22Rv1 (cell line): ENCODE measurements around the gene PGAM1.
A peak's percentile ranks its signal among the peaks of the same experiment; 100 is the strongest.
"Not testable (repeated sequence)": the region's sequence is repeated elsewhere in the genome, so short reads cannot be mapped to it uniquely, and the experiment has no call there.

Experiments used
- H3K27ac ChIP-seq: fragments of 450-650 bp; 2 replicates; pipeline ENCODE4 v1.5.1; 2017
- ZFX ChIP-seq: fragments of 450-650 bp; IDR thresholded peaks from 2 replicates; pipeline ENCODE4 v1.6.1; 2017; ENCODE audit warnings: antibody characterized with exemption, borderline replicate concordance
- TF ChIP-seq, protein P1 (sequence below): fragments of 450-650 bp; IDR thresholded peaks from 2 replicates; pipeline ENCODE4 v1.5.1; 2017; ENCODE audit warnings: mild to moderate bottlenecking

The PGAM1 gene

DNA sequence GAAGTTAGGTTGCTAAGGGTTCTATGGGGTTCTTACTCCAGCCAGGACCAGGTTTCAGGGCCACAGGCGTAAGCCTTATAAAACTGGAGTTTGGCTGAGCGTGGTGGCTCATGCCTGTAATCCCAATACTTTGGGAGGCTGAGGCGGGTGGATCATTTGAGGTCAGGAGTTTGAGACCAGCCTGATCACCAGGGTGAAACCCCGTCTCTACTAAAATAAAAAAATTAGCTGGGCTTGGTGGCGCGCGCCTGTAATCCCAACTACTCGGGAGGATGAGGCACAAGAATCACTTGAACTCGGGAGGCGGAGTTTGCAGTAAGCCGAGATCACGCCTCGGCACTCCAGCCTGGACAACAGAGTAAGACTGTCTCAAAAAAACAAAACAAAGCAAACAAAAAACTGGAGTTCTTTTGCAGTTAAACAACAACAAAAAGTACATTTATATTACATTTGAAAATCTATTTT, 24.5 kb upstream of the PGAM1 start:
- H3K27ac ChIP-seq = peak overlapping the region; percentile 85
- TF ChIP-seq, protein P1, sequence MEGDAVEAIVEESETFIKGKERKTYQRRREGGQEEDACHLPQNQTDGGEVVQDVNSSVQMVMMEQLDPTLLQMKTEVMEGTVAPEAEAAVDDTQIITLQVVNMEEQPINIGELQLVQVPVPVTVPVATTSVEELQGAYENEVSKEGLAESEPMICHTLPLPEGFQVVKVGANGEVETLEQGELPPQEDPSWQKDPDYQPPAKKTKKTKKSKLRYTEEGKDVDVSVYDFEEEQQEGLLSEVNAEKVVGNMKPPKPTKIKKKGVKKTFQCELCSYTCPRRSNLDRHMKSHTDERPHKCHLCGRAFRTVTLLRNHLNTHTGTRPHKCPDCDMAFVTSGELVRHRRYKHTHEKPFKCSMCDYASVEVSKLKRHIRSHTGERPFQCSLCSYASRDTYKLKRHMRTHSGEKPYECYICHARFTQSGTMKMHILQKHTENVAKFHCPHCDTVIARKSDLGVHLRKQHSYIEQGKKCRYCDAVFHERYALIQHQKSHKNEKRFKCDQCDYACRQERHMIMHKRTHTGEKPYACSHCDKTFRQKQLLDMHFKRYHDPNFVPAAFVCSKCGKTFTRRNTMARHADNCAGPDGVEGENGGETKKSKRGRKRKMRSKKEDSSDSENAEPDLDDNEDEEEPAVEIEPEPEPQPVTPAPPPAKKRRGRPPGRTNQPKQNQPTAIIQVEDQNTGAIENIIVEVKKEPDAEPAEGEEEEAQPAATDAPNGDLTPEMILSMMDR = no peak
- TF ChIP-seq ZFX = no peak

GRCh38 chr10:97404044-97404443, 21.9 kb upstream of the PGAM1 start:
- no peak for TF ChIP-seq ZFX
- TF ChIP-seq, protein P1 = no peak
- no peak overlapping the region for H3K27ac ChIP-seq

GRCh38 chr10:97406064-97406463, 19.9 kb upstream of the PGAM1 start:
- H3K27ac ChIP-seq = no peak overlapping the region
- TF ChIP-seq, protein P1 = no peak
- no peak for TF ChIP-seq ZFX

DNA sequence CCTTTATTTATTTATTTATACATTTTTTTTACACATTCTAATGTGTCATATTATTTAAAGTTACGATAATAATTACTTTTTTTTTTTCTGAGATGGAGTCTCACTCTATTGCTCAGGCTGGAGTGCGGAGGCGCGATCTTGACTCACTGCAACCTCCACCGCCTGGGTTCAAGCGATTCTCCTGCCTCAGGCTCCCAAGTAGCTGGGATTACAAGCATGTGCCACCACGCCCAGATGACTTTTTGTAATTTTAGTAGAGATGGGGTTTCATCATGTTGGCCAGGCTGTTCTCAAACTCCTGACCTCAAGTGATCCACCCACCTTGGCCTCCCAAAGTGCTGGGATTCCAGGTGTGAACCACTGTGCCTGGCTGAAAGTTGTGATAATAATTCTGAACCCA, 19.5 kb upstream of the PGAM1 start:
- H3K27ac ChIP-seq = not testable (repeated sequence)

DNA sequence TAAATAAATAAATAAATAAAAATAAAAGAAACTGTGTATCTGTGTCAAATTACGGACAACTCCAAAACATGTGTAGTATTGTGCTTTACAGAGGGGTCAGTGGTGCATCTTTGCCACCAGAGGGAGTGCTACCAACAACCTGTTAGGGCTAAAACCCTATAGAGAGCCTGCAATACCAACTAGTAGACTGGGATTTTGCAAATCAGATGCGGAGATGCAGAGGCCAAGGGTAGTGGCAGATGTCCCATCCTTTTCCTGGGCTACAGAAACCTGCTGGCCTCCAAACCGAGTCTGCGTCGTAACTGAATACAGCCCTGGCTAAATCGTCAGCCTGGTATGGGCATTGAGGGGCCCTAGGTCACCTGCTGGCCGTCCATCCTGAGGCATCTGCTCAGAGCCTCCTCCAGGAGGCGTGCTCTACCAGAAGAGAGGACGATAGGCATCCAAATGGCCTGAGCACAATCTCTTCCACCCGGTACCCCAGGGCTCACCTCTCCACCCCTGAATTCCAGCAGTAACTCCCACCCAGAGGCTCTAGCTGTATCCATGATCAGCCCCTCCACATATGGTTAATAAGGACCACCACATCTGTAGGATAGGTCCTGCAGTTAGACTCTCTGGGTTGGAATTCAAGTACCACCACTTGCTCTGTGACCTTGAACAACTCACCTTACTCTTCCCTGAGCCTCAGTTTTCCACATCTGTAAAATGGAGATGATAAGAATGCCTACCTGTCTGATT, 18.6 kb upstream of the PGAM1 start:
- 0 out of 2 replicates have a peak overlapping the region, but pooled peaks have one; percentile 8 for H3K27ac ChIP-seq
- TF ChIP-seq ZFX = no peak
- TF ChIP-seq, protein P1 = peak; percentile 96

GRCh38 chr10:97407952-97408248, 18.1 kb upstream of the PGAM1 start:
- H3K27ac ChIP-seq = no peak overlapping the region
- TF ChIP-seq, protein P1 = no peak
- TF ChIP-seq ZFX = no peak

- no peak overlapping the region for H3K27ac ChIP-seq
Measured at GRCh38 chr10:97408496-97408992, 17.4 kb upstream of the PGAM1 start.

More at GRCh38 chr10:97408496-97408992, 17.4 kb upstream of the PGAM1 start:
- TF ChIP-seq, protein P1 = no peak
- no peak for TF ChIP-seq ZFX
